Kidney (tissue), 14 donors: Measurements from ENCODE around the gene PTTG2. TPM values are rescaled to one million over a fixed set of nuclear protein-coding genes. Genes with fewer than 3 reads are reported as not detected.

Source experiments
- DNase-seq, 5 donors: peaks; one replicate each; pipeline ENCODE4 v3.0.0-alpha.2; 2013 to 2020
- FAIRE-seq: peaks from 2 replicates; lab custom pipeline; 2012; peaks lifted over from hg19 to GRCh38; lab: Jason Lieb, UNC
- H3K27ac ChIP-seq, 2 donors: one replicate each; pipeline ENCODE4 v1.7.0; 2013; ENCODE audit warnings: low read depth in 2 of 2, low read length in 2 of 2, inconsistent platforms in 1 of 2
- H3K27me3 ChIP-seq: one replicate; pipeline ENCODE4 v1.7.1; 2013; ENCODE audit warnings: low read length, inconsistent platforms; ENCODE audit not compliant: control insufficient read depth, insufficient read depth
- H3K36me3 ChIP-seq, 3 donors: one replicate each; pipeline versions ENCODE4 v1.7.0 to v1.7.1; 2013; ENCODE audit warnings: low read length in 3 of 3, control low read depth in 1 of 3, inconsistent platforms in 1 of 3; ENCODE audit not compliant: insufficient read depth in 3 of 3, control insufficient read depth in 2 of 3
- H3K4me1 ChIP-seq, 3 donors: one replicate each; pipeline versions ENCODE4 v1.7.0 to v1.7.1; 2013; ENCODE audit warnings: low read length in 3 of 3, inconsistent platforms in 1 of 3, low read depth in 1 of 3; ENCODE audit not compliant: control insufficient read depth in 2 of 3, insufficient read depth in 2 of 3
- H3K4me3 ChIP-seq, 3 donors: one replicate each; pipeline versions ENCODE4 v1.7.0 to v1.8.1; 2013; ENCODE audit warnings: low read length in 3 of 3, control low read depth in 1 of 3, inconsistent platforms in 1 of 3
- H3K9ac ChIP-seq, 3 donors: one replicate each; pipeline versions ENCODE4 v1.7.0 to v1.7.1; 2013; ENCODE audit warnings: low read length in 3 of 3, control low read depth in 1 of 3, inconsistent platforms in 1 of 3
- H3K9me3 ChIP-seq, 3 donors: one replicate each; pipeline versions ENCODE4 v1.7.0 to v1.7.1; 2013; ENCODE audit warnings: low read length in 3 of 3, control low read depth in 1 of 3, inconsistent platforms in 1 of 3; ENCODE audit not compliant: control insufficient read depth in 2 of 3, insufficient read depth in 1 of 3
- intact Hi-C: fragments of 100-400 bp; cut with DNase I; formaldehyde crosslinking; loops from one replicate; pipeline ENCODE4 v1.11.1; 2022
- polyA plus RNA-seq: library from polyadenylated mRNA; stranded (reverse); fragments of 350-450 nt; fragmentation: Illumina TruSeq; extraction: RNeasy Lipid Tissue Mini Kit (QIAGEN cat#74804); gene quantifications from one replicate; pipeline ENCODE4 v1.2.3, GENCODE V29; 2014; ENCODE audit warnings: low read depth, low replicate concordance; ENCODE audit not compliant: insufficient read depth
- total RNA-seq: library from RNA; stranded (reverse); fragmentation: NEBNext Ultra II Directional; extraction: Animal tissue kit (Norgen Biotek cat#: 25700); gene quantifications from one replicate; pipeline ENCODE4 v1.2.1, GENCODE V29; 2021
- TF ChIP-seq, protein P1 (sequence below): IDR thresholded peaks from 3 replicates; pipeline ENCODE4 v1.5.1; 2012; ENCODE audit warnings: mild to moderate bottlenecking, moderate library complexity, borderline replicate concordance; ENCODE audit not compliant: insufficient read depth; ENCODE audit errors: extremely low read depth
- donor health status: control.
- donor health status: control.
- donor health status: control.
- donor health status: control.
- donor health status: control.
- donor health status: DM: yes; HTN: yes; CAD: no.
- donor health status: Normal renal cell carcinoma (clear cell type).

PTTG2 gene
- total and polyA plus RNA-seq, 2 donors from 2014 or later = 1.0 TPM; not detected in 1

DNA sequence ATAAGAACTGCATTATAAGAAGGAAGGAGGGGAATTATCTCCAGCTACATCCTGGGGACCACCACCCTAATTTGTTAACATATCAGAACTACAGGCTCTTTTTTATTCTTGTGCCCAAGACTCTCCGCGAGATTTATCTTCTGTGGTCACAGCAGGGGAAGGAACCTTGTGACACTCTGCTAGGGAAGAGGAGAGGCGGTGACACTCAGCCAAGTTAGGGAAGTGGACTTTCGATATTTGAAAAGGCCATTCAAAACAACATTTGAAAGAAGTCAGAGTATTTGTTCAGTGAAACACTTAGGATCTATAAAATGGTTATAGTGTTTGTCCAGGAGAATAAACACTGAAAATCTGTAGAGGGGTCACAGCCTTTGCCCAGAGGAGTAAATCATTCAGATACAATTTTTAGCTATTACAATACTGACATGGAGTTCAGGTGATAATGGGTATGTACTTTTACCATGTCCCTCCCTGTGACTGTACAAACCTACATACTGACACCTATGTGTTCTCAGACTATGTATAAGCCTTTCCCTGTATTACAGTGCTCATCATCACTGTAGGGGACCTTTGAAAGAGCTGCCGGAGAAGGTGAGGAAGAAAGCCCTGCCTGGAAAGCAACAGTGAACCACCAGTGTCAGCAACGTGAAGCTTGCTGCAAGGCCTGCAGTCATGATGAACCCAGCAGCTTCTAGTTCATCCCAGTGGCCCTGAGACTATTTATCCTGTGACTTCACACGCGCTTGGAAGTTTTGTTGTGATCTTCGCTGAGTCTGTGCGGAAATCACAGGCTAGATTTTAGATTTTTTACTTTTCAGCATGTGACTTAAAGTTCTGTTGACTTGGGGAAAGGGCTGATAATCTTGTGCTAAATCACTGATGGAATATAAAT is 8.5 kb upstream of the PTTG2 start:
- intact Hi-C loops = no loop called here
- FAIRE-seq = no peak
- TF ChIP-seq, protein P1, sequence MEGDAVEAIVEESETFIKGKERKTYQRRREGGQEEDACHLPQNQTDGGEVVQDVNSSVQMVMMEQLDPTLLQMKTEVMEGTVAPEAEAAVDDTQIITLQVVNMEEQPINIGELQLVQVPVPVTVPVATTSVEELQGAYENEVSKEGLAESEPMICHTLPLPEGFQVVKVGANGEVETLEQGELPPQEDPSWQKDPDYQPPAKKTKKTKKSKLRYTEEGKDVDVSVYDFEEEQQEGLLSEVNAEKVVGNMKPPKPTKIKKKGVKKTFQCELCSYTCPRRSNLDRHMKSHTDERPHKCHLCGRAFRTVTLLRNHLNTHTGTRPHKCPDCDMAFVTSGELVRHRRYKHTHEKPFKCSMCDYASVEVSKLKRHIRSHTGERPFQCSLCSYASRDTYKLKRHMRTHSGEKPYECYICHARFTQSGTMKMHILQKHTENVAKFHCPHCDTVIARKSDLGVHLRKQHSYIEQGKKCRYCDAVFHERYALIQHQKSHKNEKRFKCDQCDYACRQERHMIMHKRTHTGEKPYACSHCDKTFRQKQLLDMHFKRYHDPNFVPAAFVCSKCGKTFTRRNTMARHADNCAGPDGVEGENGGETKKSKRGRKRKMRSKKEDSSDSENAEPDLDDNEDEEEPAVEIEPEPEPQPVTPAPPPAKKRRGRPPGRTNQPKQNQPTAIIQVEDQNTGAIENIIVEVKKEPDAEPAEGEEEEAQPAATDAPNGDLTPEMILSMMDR = no peak
- Histone ChIP-seq H3K36me3 (no peaks in the 10 kb centered on the region), H3K27me3 (no peaks in the 10 kb centered on the region), H3K9me3 (no peaks in the 10 kb centered on the region), H3K4me3 (no peak overlapping the region), H3K4me1 (no peaks in the 10 kb centered on the region), H3K27ac (no peak overlapping the region), H3K9ac (no peak overlapping the region)
- no peak for DNase-seq

DNA sequence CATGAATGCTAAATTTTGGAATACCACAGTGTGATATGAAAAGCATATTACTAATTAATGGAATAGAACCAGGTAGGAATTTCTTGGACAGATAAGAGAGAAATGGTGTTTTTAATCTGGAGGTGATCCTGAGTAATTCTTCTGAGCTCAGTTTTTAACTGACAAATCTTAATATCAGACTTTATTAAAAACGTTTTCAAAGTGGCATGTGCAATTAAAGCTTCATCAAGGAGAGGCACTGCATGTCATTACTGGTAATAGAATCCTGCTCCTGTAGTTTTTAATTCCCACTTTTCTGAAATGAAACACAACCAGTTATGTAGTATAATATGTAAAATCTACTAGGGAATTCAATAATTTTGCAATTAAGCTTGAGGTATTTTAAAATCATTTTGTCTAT is 7.0 kb upstream of the PTTG2 start:
- Histone ChIP-seq H3K27me3 (no peaks in the 10 kb centered on the region), H3K27ac (no peak overlapping the region), H3K4me1 (no peaks in the 10 kb centered on the region), H3K9me3 (no peaks in the 10 kb centered on the region), H3K9ac (no peak overlapping the region), H3K4me3 (no peak overlapping the region), H3K36me3 (no peaks in the 10 kb centered on the region)
- TF ChIP-seq, protein P1 = no peak
- intact Hi-C loops = no loop called here
- no peak for DNase-seq
- no peak for FAIRE-seq

DNA sequence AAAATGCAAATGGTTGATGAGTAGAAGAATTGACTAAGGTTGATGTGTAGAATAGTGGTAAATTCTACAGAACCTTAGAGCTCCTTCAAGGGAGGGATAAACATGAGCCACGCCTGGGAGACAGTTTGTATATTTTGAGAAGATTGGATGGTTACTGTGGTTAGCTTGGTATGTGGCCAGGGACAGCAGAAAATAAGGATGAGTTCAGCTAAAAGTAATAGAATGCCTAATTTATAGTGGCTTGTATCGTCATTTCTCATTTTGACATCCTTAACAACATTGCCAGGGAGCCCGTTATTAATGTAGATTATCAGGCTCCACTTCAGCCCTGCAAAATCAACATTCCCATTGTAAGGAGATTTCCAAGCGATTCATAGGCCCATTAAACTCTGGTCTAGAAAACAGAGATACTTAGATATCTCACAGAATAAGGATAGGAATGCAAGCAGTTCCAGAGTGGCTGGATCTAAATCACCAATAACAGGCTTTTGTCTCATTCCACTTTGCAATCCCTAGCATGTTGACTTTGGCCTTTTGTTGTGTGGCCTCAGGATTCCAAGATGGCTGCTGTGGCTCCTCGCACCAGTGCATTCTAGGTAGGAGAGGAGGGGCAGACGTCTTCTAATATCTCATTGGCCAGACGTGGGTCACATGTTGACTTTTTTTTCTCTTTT is 6.4 kb upstream of the PTTG2 start:
- Histone ChIP-seq H3K4me1 (no peaks in the 10 kb centered on the region), H3K36me3 (no peaks in the 10 kb centered on the region), H3K9me3 (no peaks in the 10 kb centered on the region), H3K27me3 (no peaks in the 10 kb centered on the region), H3K27ac (no peak overlapping the region), H3K4me3 (no peak overlapping the region), H3K9ac (no peak overlapping the region)
- no peak for FAIRE-seq
- TF ChIP-seq, protein P1 = no peak
- intact Hi-C loops = no loop called here
- DNase-seq = no peak
